Breast epithelium (tissue), 4 donors: ENCODE results near the gene ALKBH1. TPM values are rescaled to one million over a fixed set of nuclear protein-coding genes. Genes with fewer than 3 reads are reported as not detected.

Source experiments
- DNase-seq, 2 donors: peaks; one replicate each; pipeline ENCODE4 v3.0.0-alpha.2; 2019; ENCODE audit warnings: low spot score in 2 of 2
- H3K27ac ChIP-seq, 2 donors: fragments of 200-600 bp; sonication (generic) in 1 of 2; one replicate each; pipeline ENCODE4 v1.5.1; 2016 to 2019; ENCODE audit warnings: mild to moderate bottlenecking in 1 of 2
- H3K27me3 ChIP-seq, 2 donors: fragments of 200-600 bp; sonication (generic) in 1 of 2; one replicate each; pipeline versions ENCODE4 v1.5.1 to v1.6.0; 2017 to 2019; ENCODE audit warnings: control low read depth in 1 of 2, mild to moderate bottlenecking in 1 of 2
- H3K36me3 ChIP-seq: fragments of 200-600 bp; one replicate; pipeline ENCODE4 v1.5.1; 2019
- H3K4me1 ChIP-seq, 2 donors: fragments of 200-600 bp; sonication (generic); one replicate each; pipeline ENCODE4 v1.5.1; 2016 to 2019; ENCODE audit warnings: control low read depth in 1 of 2
- H3K4me3 ChIP-seq, 3 donors: fragments of 200-600 bp; sonication (generic); 1 replicate in 2 of 3; 2 replicates in 1 of 3; pipeline ENCODE4 v1.5.1; 2016 to 2019; ENCODE audit warnings: mild to moderate bottlenecking in 3 of 3, moderate library complexity in 2 of 3
- H3K9me3 ChIP-seq, 2 donors: fragments of 200-600 bp; sonication (generic) in 1 of 2; one replicate each; pipeline ENCODE4 v1.5.1; 2016 to 2019; ENCODE audit warnings: control low read depth in 1 of 2
- CTCF ChIP-seq, 3 donors: fragments of 450-650 bp; IDR thresholded peaks; one replicate each; pipeline ENCODE4 v1.5.1; 2016 to 2017; ENCODE audit warnings: antibody characterized with exemption in 3 of 3, mild to moderate bottlenecking in 3 of 3, moderate library complexity in 3 of 3
- POLR2A ChIP-seq: fragments of 450-650 bp; IDR thresholded peaks from one replicate; pipeline ENCODE4 v1.6.1; 2016; ENCODE audit warnings: antibody characterized with exemption, mild to moderate bottlenecking, moderate library complexity
- POLR2AphosphoS5 ChIP-seq, 3 donors: sonication (generic); formaldehyde crosslinking; IDR thresholded peaks; one replicate each; pipeline ENCODE4 v1.6.1; 2017; ENCODE audit warnings: antibody characterized with exemption in 3 of 3
- intact Hi-C: fragments of 100-400 bp; cut with DNase I; formaldehyde crosslinking; loops from one replicate; pipeline ENCODE4 v1.15.1; 2023; ENCODE audit warnings: low total_unique reads
- total RNA-seq, 3 donors: library from RNA; depleted of rRNA; stranded (reverse); fragments of >200 nt; gene quantifications; one replicate each; pipeline ENCODE4 v1.1.0, GENCODE V29; 2016

The ALKBH1 gene
- total RNA-seq, 3 donors from 2014 or later, result 5.6 to 17.0 (median 12.8) TPM

DNA sequence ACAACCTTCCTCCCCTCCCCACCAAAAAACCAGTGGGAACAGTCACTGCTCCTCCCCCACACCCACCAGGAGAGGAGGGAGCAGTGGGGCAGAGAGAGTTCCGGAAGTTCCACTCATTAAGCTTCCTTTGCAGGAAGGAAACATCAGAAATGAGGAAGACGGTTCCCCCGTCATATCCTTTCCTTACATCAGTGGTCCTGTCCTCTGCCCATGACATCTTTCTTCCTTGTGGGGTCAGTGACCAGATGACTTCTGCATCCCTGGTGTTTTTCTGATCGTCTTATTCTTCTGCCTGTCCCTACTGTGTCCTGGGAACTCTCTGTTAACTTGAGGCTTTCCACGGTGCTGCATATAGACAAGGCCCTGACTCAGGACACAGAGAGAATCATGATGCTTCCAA, 50.5 kb downstream of the ALKBH1 start:
- Histone ChIP-seq H3K4me3 (no peak overlapping the region), H3K36me3 (no peaks in the 10 kb centered on the region), H3K4me1 (no peaks in the 10 kb centered on the region), H3K27me3 (no peaks in the 10 kb centered on the region), H3K27ac (no peak overlapping the region), H3K9me3 (no peaks in the 10 kb centered on the region)
- no peak for DNase-seq
- intact Hi-C loops, result no loop called here
- TF ChIP-seq POLR2A (no peak), CTCF (IDR thresholded peaks at IDR 0.05) (no peak), POLR2AphosphoS5 (IDR thresholded peaks at IDR 0.05) (peak in 1 of 3 donors; percentile 32)

- Histone ChIP-seq H3K36me3 (no peaks in the 10 kb centered on the region), H3K4me1 (no peaks in the 10 kb centered on the region), H3K9me3 (no peaks in the 10 kb centered on the region), H3K27ac (no peak overlapping the region), H3K27me3 (no peaks in the 10 kb centered on the region), H3K4me3 (no peak overlapping the region)
- TF ChIP-seq POLR2AphosphoS5 (IDR thresholded peaks at IDR 0.05), result no peak
- no peak for TF ChIP-seq POLR2A
- no peak for TF ChIP-seq CTCF (IDR thresholded peaks at IDR 0.05)
- no peak for DNase-seq
- intact Hi-C loops, result no loop called here
Measured at GRCh38 chr14:77654001-77654441, 53.8 kb downstream of the ALKBH1 start.

- no peaks in the 10 kb centered on the region for H3K36me3 ChIP-seq
- TF ChIP-seq POLR2AphosphoS5 (IDR thresholded peaks at IDR 0.05), result no peak
- TF ChIP-seq CTCF (IDR thresholded peaks at IDR 0.05), result no peak
- no peak for TF ChIP-seq POLR2A
- H3K4me3 ChIP-seq, result no peak overlapping the region
- H3K27ac ChIP-seq, result no peak overlapping the region
- no peaks in the 10 kb centered on the region for H3K27me3 ChIP-seq
- no peaks in the 10 kb centered on the region for H3K4me1 ChIP-seq
- intact Hi-C loops, result no loop called here
- no peak for DNase-seq
- no peaks in the 10 kb centered on the region for H3K9me3 ChIP-seq
Measured at GRCh38 chr14:77649326-77649725, 58.5 kb downstream of the ALKBH1 start.

GRCh38 chr14:77648520-77649200, 59.2 kb downstream of the ALKBH1 start:
- no peak for TF ChIP-seq CTCF (IDR thresholded peaks at IDR 0.05)
- no peak for TF ChIP-seq POLR2AphosphoS5 (IDR thresholded peaks at IDR 0.05)
- no peak for TF ChIP-seq POLR2A
- H3K27me3 ChIP-seq, result no peaks in the 10 kb centered on the region
- no peak for DNase-seq
- H3K4me1 ChIP-seq, result no peaks in the 10 kb centered on the region
- H3K27ac ChIP-seq, result no peak overlapping the region
- intact Hi-C loops, result no loop called here
- no peak overlapping the region for H3K4me3 ChIP-seq
- H3K9me3 ChIP-seq, result no peaks in the 10 kb centered on the region
- no peaks in the 10 kb centered on the region for H3K36me3 ChIP-seq

GRCh38 chr14:77647853-77648252, 60.0 kb downstream of the ALKBH1 start:
- intact Hi-C loops, result no loop called here
- Histone ChIP-seq H3K4me1 (no peaks in the 10 kb centered on the region), H3K27ac (no peak overlapping the region), H3K9me3 (no peaks in the 10 kb centered on the region), H3K27me3 (no peaks in the 10 kb centered on the region), H3K36me3 (no peaks in the 10 kb centered on the region), H3K4me3 (no peak overlapping the region)
- TF ChIP-seq POLR2AphosphoS5 (IDR thresholded peaks at IDR 0.05) (no peak), POLR2A (no peak), CTCF (IDR thresholded peaks at IDR 0.05) (no peak)
- no peak for DNase-seq
